Endothelial cell of umbilical vein (primary cell): ENCODE measurements around the gene MDM1. TPM values are rescaled to one million over a fixed set of nuclear protein-coding genes. Genes with fewer than 3 reads are reported as not detected.

ENCODE experiments used
- BruUV-seq: library from RNA; stranded (reverse); fragments of 400-500 nt; replicated peaks from 2 replicates; lab custom pipeline; 2021; lab: Mats Ljungman, UMichigan
- CTCF ChIA-PET: fragments of 300-600, 350-600 bp; sonication (Branson Sonifier 250); formaldehyde crosslinking; loops from one replicate; lab custom pipeline; 2021; ENCODE audit warnings: antibody characterized with exemption, inconsistent platforms; lab: Charles Lee
- POLR2A ChIA-PET: fragments of 300-600, 350-600 bp; sonication (Branson Sonifier 250); formaldehyde crosslinking; loops from one replicate; lab custom pipeline; 2021; ENCODE audit warnings: antibody characterized with exemption, inconsistent platforms; lab: Charles Lee
- DNase-seq: peaks from one replicate; pipeline ENCODE4 v3.0.0-alpha.2; 2011; ENCODE audit warnings: low read depth, low spot score
- FAIRE-seq: peaks from 2 replicates; lab custom pipeline; 2011; peaks lifted over from hg19 to GRCh38; lab: Jason Lieb, UNC
- H2AFZ ChIP-seq: 2 replicates; pipeline ENCODE4 v1.6.0; 2012; ENCODE audit warnings: low read depth, low read length, control low read depth, inconsistent platforms
- H3K27ac ChIP-seq: 2 replicates; pipeline ENCODE4 v1.5.1; 2011; ENCODE audit warnings: low read depth, mild to moderate bottlenecking, control low read depth, low read length, moderate library complexity; ENCODE audit not compliant: insufficient read depth
- H3K27me3 ChIP-seq, 2 experiments: 2 replicates each; pipeline versions ENCODE4 v1.6.0 to v1.6.1; 2011; ENCODE audit warnings: low read length in 2 of 2, mixed read lengths in 1 of 2; ENCODE audit not compliant: control insufficient read depth in 2 of 2, insufficient read depth in 2 of 2
- H3K36me3 ChIP-seq, 2 experiments: 2 replicates in 1 of 2; 3 replicates in 1 of 2; pipeline ENCODE4 v1.5.1; 2011; ENCODE audit warnings: low read length in 2 of 2, mild to moderate bottlenecking in 1 of 2, moderate library complexity in 1 of 2; ENCODE audit not compliant: control insufficient read depth in 2 of 2, insufficient read depth in 2 of 2; ENCODE audit errors: extremely low read depth in 1 of 2
- H3K4me1 ChIP-seq: 3 replicates; pipeline ENCODE4 v1.5.1; 2011; ENCODE audit warnings: mild to moderate bottlenecking, low read length; ENCODE audit not compliant: control insufficient read depth, insufficient read depth; ENCODE audit errors: extremely low read depth
- H3K4me2 ChIP-seq: 2 replicates; pipeline ENCODE4 v1.6.1; 2011; ENCODE audit warnings: low read length, control low read depth, mixed read lengths; ENCODE audit not compliant: insufficient read depth
- H3K4me3 ChIP-seq, 3 experiments: fragments of 200-600 bp in 1 of 3; sonication (generic), shearing (Covaris generic) in 1 of 3; replicated peaks in 1 of 3; 2 replicates each; pipeline ENCODE4 v1.5.1; 2011 to 2016; ENCODE audit warnings: control low read depth in 3 of 3, low read length in 3 of 3, mild to moderate bottlenecking in 2 of 3, inconsistent platforms in 1 of 3, low read depth in 1 of 3, moderate library complexity in 1 of 3; ENCODE audit not compliant: insufficient read depth in 1 of 3
- H3K79me2 ChIP-seq: 2 replicates; pipeline ENCODE4 v1.6.0; 2012; ENCODE audit warnings: low read length, inconsistent platforms; ENCODE audit not compliant: control insufficient read depth, insufficient read depth
- H3K9ac ChIP-seq: replicated peaks from 2 replicates; pipeline ENCODE3; 2011; ENCODE audit warnings: low read length, control low read depth; ENCODE audit not compliant: insufficient read depth; ENCODE audit errors: extremely low read depth
- H3K9me1 ChIP-seq: replicated peaks from 3 replicates; pipeline ENCODE4 v1.6.0; 2011; ENCODE audit warnings: mild to moderate bottlenecking, low read length; ENCODE audit not compliant: control insufficient read depth, insufficient read depth; ENCODE audit errors: extremely low read depth
- H3K9me3 ChIP-seq: replicated peaks from 2 replicates; pipeline ENCODE4 v1.5.1; 2012; ENCODE audit warnings: low read length, inconsistent platforms; ENCODE audit not compliant: control insufficient read depth, insufficient read depth
- H4K20me1 ChIP-seq: replicated peaks from 2 replicates; pipeline ENCODE3; 2011; ENCODE audit warnings: mild to moderate bottlenecking, low read length; ENCODE audit not compliant: control insufficient read depth, insufficient read depth; ENCODE audit errors: extremely low read depth
- EZH2 ChIP-seq: IDR thresholded peaks from 2 replicates; pipeline ENCODE4 v1.6.1; 2012; ENCODE audit warnings: borderline replicate concordance, low read depth, mild to moderate bottlenecking, moderate library complexity, low read length, inconsistent platforms; ENCODE audit not compliant: severe bottlenecking
- FOS ChIP-seq: IDR thresholded peaks from 2 replicates; pipeline ENCODE4 v1.6.1; 2011; ENCODE audit warnings: mild to moderate bottlenecking, low read length, moderate library complexity, borderline replicate concordance; ENCODE audit not compliant: insufficient read depth
- GATA2 ChIP-seq: IDR thresholded peaks from 2 replicates; pipeline ENCODE4 v1.7.0; 2011; ENCODE audit warnings: low read depth, mild to moderate bottlenecking, moderate library complexity, mixed read lengths, low read length; ENCODE audit not compliant: insufficient read length, insufficient read depth
- MYC ChIP-seq: IDR thresholded peaks from one replicate; pipeline ENCODE4 v1.6.1; 2011; ENCODE audit warnings: mild to moderate bottlenecking, low read depth, low read length
- POLR2A ChIP-seq: IDR thresholded peaks from 2 replicates; pipeline ENCODE4 v1.6.1; 2012; ENCODE audit warnings: low read depth, mild to moderate bottlenecking, control low read depth, low read length
- POLR2AphosphoS5 ChIP-seq: IDR thresholded peaks from 2 replicates; pipeline ENCODE4 v1.6.1; 2012; ENCODE audit warnings: low read depth, mild to moderate bottlenecking, control low read depth, low read length, moderate library complexity; ENCODE audit not compliant: insufficient read depth
- dilution Hi-C: fragments of 300-500 bp; cut with MboI; formaldehyde crosslinking; loops from one replicate; pipeline ENCODE4 v1.15.0; 2019; ENCODE audit warnings: low sequenced_read_pairs; ENCODE audit not compliant: extremely low pct_ligation_motif_present
- intact Hi-C: fragments of 100-400 bp; cut with micrococcal nuclease; formaldehyde crosslinking; loops from one replicate; pipeline ENCODE4 v1.10.0; 2022
- polyA plus RNA-seq, 4 experiments: library from polyadenylated mRNA; depleted of rRNA in 3 of 4; stranded (reverse) in 3 of 4; unstranded in 1 of 4; fragments of >200 nt; gene quantifications; 2 replicates each; pipeline versions ENCODE4 v1.2.1 to v1.2.3, GENCODE V29; 2011 to 2012; ENCODE audit warnings: missing spikeins in 1 of 4
- total RNA-seq: library from RNA; stranded (reverse); gene quantifications from 2 replicates; pipeline ENCODE4 v1.2.3, GENCODE V29; 2021
- TF ChIP-seq, protein P1 (sequence below), 2 donors: IDR thresholded peaks; 1 replicate in 1 of 2; 2 replicates in 1 of 2; pipeline ENCODE4 v1.5.1; 2011; ENCODE audit warnings: low read length in 2 of 2, mild to moderate bottlenecking in 2 of 2, moderate library complexity in 2 of 2, control low read depth in 1 of 2, inconsistent platforms in 1 of 2, low read depth in 1 of 2; ENCODE audit not compliant: insufficient read depth in 1 of 2; ENCODE audit errors: extremely low read depth in 1 of 2

MDM1 gene
- total and polyA plus RNA-seq, 2 donors (not counting 3 experiments of a cell fraction or from before 2014, with no cell fraction given) = 4.3 to 12.5 TPM

DNA sequence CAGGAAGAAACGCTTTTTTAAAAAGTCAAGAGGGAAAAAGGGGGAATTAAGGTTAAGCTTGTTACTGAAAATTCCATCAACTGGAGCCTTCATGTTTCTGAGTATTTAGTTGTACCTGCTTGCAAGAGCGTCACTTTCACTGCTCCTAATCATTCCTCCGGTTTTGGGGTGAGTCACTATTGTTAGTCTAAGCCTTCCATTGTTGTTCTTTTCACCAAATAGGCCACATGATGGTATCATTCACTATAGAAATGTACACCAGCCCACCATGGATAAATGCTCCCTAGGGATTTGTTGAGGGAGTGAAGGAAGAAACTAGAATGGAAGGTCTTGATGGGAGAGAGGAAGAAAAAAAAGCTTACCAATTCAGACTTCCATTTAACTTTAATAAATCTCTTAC is 81.7 kb downstream of the MDM1 start:
- ChIA-PET POLR2A (no interaction called here), CTCF (no interaction called here)
- no peaks in the 10 kb centered on the region for H3K79me2 ChIP-seq
- peaks cover 5% of the 10 kb centered on the region in 2 experiments for H3K27me3 ChIP-seq
- dilution Hi-C loops = no loop called here
- TF ChIP-seq POLR2AphosphoS5 (no peak), POLR2A (no peak), GATA2 (no peak), FOS (peak; percentile 52)
- DNase-seq (peak; percentile 13), FAIRE-seq (peak; percentile 31)
- H3K36me3 ChIP-seq = no peaks in the 10 kb centered on the region
- no peak overlapping the region for H3K4me2 ChIP-seq
- H3K9me3 ChIP-seq = no peaks in the 10 kb centered on the region
- no peak overlapping the region for H3K9ac ChIP-seq
- no TSS peak for BruUV-seq
- no peak overlapping the region for H3K4me3 ChIP-seq
- no peaks in the 10 kb centered on the region for H3K4me1 ChIP-seq
- no peaks in the 10 kb centered on the region for H4K20me1 ChIP-seq
- no peaks in the 10 kb centered on the region for H3K9me1 ChIP-seq
- intact Hi-C loops = no loop called here
- no peak overlapping the region for H2AFZ ChIP-seq
- no peak overlapping the region for H3K27ac ChIP-seq

DNA sequence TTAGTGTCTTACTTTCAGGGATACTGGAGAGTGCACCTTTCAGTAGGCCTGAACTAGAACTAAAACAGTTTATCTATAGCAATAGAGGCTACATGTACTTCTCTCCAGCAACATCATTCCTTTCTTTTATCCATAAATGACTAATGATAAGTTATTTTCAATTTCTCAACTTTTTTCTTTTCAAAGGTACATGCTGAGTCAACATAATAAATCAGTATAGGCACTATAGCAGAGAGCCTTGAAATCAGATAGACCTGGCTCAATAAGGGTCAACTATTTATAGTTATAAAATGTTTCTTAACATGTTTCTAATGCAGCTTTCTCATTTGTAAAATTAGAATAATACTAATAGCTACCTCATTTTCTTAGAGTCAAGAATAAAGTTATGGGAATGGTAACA is 84.4 kb downstream of the MDM1 start:
- H3K36me3 ChIP-seq = no peaks in the 10 kb centered on the region
- no peak overlapping the region for H3K9ac ChIP-seq
- BruUV-seq = no TSS peak
- H3K9me1 ChIP-seq = no peaks in the 10 kb centered on the region
- no peak overlapping the region for H2AFZ ChIP-seq
- no peak overlapping the region for H3K4me2 ChIP-seq
- dilution Hi-C loops = no loop called here
- no peak for DNase-seq
- no peaks in the 10 kb centered on the region for H3K9me3 ChIP-seq
- FAIRE-seq = no peak
- ChIA-PET CTCF (interaction anchor here (1.3 kb wide), 1 partner anchor 62 kb away, joined by 3 read pairs; no protein-coding TSS in a partner anchor), POLR2A (no interaction called here)
- H4K20me1 ChIP-seq = no peaks in the 10 kb centered on the region
- no peak overlapping the region for H3K27ac ChIP-seq
- intact Hi-C loops = no loop called here
- TF ChIP-seq, protein P1, sequence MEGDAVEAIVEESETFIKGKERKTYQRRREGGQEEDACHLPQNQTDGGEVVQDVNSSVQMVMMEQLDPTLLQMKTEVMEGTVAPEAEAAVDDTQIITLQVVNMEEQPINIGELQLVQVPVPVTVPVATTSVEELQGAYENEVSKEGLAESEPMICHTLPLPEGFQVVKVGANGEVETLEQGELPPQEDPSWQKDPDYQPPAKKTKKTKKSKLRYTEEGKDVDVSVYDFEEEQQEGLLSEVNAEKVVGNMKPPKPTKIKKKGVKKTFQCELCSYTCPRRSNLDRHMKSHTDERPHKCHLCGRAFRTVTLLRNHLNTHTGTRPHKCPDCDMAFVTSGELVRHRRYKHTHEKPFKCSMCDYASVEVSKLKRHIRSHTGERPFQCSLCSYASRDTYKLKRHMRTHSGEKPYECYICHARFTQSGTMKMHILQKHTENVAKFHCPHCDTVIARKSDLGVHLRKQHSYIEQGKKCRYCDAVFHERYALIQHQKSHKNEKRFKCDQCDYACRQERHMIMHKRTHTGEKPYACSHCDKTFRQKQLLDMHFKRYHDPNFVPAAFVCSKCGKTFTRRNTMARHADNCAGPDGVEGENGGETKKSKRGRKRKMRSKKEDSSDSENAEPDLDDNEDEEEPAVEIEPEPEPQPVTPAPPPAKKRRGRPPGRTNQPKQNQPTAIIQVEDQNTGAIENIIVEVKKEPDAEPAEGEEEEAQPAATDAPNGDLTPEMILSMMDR (IDR thresholded peaks at IDR 0.05; ENCODE audit: extremely low read depth in 1 of 2, insufficient read depth in 1 of 2, low read depth in 1 of 2, low read length in 2 of 2) = no peak
- TF ChIP-seq POLR2AphosphoS5 (no peak), MYC (no peak), GATA2 (no peak), EZH2 (no peak), FOS (no peak)
- H3K79me2 ChIP-seq = no peaks in the 10 kb centered on the region
- H3K4me1 ChIP-seq = no peaks in the 10 kb centered on the region
- H3K4me3 ChIP-seq = no peak overlapping the region
- H3K27me3 ChIP-seq = peaks cover 5 to 6% of the 10 kb centered on the region in 2 experiments
